ENCODE results near the gene GLIS2.
"Not testable (repeated sequence)": the region's sequence is repeated elsewhere in the genome, so short reads cannot be mapped to it uniquely, and the experiment has no call there.

GLIS2 gene

DNA sequence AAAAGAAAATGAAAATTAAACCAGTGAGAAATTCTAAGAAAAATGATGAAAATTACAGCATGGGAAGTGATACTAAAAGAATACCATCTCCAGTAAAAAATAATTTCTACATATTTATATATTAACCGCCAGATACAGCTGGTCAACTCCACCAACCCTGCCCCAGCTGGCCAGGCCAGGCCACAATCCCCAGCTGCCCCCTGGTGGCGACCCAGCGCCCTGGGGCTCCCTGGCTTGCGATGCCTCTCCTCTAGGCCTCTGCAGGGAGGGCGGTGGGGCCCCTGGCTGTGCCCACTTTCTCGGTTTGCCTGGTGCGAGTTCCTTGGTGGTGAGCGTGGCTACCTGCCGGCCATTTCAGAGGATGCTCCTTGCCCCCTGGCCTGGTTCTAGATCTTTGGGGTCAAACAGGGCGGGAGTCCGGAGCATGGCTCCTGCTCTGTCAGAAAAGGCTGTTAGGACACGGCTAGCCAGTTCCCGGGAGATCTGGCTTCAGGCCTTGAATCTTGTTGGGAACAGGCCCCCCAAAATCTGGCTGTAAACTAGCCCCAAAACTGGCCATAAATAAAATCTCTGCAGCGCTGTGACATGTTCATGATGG lies 14.5 kb downstream of the GLIS2 start:
- TF ChIP-seq, protein P1, sequence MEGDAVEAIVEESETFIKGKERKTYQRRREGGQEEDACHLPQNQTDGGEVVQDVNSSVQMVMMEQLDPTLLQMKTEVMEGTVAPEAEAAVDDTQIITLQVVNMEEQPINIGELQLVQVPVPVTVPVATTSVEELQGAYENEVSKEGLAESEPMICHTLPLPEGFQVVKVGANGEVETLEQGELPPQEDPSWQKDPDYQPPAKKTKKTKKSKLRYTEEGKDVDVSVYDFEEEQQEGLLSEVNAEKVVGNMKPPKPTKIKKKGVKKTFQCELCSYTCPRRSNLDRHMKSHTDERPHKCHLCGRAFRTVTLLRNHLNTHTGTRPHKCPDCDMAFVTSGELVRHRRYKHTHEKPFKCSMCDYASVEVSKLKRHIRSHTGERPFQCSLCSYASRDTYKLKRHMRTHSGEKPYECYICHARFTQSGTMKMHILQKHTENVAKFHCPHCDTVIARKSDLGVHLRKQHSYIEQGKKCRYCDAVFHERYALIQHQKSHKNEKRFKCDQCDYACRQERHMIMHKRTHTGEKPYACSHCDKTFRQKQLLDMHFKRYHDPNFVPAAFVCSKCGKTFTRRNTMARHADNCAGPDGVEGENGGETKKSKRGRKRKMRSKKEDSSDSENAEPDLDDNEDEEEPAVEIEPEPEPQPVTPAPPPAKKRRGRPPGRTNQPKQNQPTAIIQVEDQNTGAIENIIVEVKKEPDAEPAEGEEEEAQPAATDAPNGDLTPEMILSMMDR (IDR thresholded peaks at IDR 0.05; ENCODE audit: low read length, missing control alignments): peak; percentile 98
- no peak overlapping the region for H3K4me3 ChIP-seq (replicated peaks; ENCODE audit: low read depth, low read length)
- peak; percentile 77 for DNase-seq (ENCODE audit: low read depth)

DNA sequence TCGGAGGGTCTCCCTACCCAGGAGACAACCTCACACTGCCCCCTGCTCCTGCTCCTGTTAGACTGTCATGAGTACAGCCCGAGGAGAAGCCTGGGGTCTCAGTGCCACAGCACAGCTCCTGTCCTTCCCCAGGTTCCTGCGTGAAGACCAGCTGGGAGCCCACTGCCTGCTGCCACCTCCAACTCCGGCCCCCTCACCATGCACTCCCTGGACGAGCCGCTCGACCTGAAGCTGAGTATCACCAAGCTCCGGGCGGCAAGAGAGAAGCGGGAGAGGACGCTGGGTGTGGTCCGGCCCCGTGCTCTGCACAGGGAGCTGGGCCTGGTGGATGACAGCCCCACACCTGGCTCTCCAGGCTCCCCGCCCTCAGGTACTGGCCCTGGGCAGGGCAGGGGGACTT lies 16.2 kb downstream of the GLIS2 start:
- TF ChIP-seq, protein P1 (IDR thresholded peaks at IDR 0.05; ENCODE audit: low read length, missing control alignments): no peak
- no peak for DNase-seq (ENCODE audit: low read depth)

DNA sequence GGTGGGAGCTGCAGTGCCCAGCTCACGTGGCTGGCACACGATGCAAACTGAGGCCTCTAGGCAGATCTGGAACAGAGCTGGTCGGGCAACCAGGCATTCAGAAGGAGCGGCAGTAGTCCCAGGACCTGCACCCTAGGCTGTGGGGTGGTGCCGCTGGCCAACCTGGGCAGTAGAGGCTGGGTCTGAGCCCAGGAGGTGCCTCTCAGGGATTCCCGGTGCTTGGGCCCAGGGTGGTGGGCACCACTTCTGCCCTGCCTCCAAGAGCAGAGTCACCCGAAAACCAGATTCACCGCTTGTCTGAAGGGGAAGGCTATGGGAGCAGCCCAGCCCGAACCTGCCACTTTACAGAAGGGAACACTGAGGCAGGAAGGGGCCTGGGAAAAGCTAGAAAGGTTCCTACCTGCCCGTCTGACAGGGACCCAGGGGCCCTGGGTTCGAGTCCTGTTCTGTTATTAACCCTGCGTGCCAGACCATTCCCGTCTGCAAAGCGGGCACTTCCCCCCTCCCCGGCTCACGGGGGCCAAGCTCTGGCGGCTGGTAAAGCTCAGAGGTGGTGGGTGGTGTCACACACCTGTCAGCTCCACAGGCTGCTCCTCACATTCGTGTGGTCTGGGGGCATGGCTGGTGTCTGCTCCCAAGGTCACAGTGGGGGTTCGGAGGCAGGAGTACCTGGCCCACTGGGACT lies 16.9 kb downstream of the GLIS2 start:
- DNase-seq (ENCODE audit: low read depth): no peak
- no peak overlapping the region for H3K4me3 ChIP-seq (replicated peaks; ENCODE audit: low read depth, low read length)
- TF ChIP-seq, protein P1 (IDR thresholded peaks at IDR 0.05; ENCODE audit: low read length, missing control alignments): no peak

More for the DNA sequence above, 16.2 kb downstream of the GLIS2 start:
- H3K4me3 ChIP-seq (replicated peaks; ENCODE audit: low read depth, low read length): no peak overlapping the region

DNA sequence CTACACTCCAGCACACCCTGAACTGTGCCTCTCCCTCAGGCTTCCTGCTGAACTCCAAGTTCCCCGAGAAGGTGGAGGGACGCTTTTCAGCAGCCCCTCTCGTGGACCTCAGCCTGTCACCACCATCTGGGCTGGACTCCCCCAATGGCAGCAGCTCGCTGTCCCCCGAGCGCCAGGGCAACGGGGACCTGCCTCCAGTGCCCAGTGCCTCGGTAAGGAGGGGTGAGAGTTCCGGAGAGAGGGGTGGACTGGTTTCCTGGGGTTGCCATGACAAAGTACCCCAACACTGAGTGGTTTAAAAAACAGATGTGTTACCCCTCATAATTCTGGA lies 17.4 kb downstream of the GLIS2 start:
- TF ChIP-seq, protein P1 (IDR thresholded peaks at IDR 0.05; ENCODE audit: low read length, missing control alignments): no peak
- no peak for DNase-seq (ENCODE audit: low read depth)
- H3K4me3 ChIP-seq (replicated peaks; ENCODE audit: low read depth, low read length): no peak overlapping the region

DNA sequence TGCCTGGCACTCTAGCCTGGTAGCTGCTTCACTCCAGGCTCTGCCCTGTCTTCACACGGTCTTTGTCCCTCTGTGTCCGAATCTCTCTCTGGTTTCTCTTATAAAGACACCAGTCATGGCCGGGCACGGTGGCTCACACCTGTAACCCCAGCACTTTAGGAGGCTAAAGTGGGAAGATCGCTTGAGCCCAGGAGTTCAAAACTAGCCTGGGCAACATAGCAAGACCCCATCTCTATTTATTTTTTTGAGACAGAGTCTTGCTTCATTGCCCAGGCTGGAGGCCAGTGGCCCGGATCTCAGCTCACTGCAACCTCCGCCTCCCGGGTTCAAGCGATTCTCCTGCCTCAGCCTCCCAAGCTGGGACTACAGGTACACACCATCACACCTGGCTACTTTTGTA lies 17.8 kb downstream of the GLIS2 start:
- H3K4me3 ChIP-seq (replicated peaks; ENCODE audit: low read depth, low read length); DNase-seq (ENCODE audit: low read depth): not testable (repeated sequence)

DNA sequence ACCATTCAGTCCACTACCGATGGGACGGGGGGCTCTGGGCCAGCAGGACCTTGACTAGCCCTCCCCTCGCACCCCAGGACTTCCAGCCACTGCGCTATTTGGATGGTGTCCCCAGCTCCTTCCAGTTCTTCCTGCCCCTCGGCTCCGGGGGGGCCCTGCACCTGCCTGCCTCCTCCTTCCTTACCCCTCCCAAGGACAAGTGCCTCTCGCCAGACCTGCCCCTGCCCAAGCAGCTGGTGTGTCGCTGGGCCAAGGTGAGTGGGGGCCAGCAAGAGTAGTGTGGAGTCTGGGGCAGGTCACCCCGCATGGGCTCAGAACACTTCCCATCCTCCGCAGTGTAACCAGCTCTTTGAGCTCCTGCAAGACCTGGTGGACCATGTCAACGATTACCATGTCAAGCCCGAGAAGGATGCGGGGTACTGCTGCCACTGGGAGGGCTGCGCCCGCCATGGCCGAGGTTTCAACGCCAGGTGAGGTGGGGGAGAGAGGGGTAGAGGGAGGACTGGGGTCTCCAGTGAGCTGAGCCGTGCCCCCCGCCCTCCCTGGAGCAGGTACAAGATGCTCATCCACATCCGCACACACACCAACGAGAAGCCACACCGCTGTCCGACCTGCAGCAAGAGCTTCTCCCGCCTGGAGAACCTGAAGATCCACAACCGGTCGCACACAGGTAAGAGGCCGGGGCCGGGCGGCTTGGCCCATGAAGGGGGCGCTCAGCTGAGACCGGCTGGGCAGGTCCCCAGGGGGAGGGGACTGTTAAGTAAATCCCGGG lies 19.0 kb downstream of the GLIS2 start:
- TF ChIP-seq, protein P1 (IDR thresholded peaks at IDR 0.05; ENCODE audit: low read length, missing control alignments): no peak
- no peak overlapping the region for H3K4me3 ChIP-seq (replicated peaks; ENCODE audit: low read depth, low read length)
- DNase-seq (ENCODE audit: low read depth): no peak

DNA sequence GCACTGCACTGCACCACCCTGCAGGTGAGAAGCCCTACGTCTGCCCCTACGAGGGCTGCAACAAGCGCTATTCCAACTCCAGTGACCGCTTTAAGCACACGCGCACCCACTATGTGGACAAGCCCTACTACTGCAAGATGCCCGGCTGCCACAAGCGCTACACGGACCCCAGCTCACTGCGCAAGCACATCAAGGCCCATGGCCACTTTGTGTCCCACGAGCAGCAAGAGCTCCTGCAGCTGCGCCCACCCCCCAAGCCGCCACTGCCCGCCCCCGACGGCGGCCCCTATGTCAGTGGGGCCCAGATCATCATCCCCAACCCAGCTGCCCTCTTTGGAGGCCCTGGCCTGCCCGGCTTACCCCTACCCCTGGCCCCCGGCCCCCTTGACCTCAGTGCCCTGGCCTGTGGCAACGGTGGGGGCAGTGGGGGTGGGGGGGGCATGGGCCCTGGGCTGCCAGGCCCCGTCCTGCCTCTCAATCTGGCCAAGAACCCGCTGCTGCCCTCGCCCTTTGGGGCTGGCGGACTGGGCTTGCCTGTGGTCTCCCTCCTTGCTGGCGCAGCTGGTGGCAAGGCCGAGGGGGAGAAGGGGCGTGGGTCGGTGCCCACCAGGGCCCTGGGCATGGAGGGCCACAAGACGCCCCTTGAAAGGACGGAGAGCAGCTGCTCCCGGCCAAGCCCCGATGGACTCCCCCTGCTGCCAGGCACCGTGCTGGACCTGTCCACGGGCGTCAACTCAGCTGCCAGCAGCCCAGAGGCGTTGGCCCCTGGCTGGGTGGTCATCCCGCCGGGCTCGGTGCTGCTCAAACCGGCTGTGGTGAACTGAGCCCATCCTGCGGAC lies 21.1 kb downstream of the GLIS2 start:
- H3K4me3 ChIP-seq (replicated peaks; ENCODE audit: low read depth, low read length): no peak overlapping the region
- TF ChIP-seq, protein P1 (IDR thresholded peaks at IDR 0.05; ENCODE audit: low read length, missing control alignments): no peak
- DNase-seq (ENCODE audit: low read depth): no peak
